ENCODE data around the gene ZNF563. TPM values are rescaled to one million over a fixed set of nuclear protein-coding genes. Genes with fewer than 3 reads are reported as not detected.

The ZNF563 gene
- 3.8 TPM for total RNA-seq (ENCODE audit: unreplicated experiment)
- long read RNA-seq, partial matches to known transcripts = 0 of 1 reads
- long read RNA-seq, other reads (novel, unspliced or antisense) = 1 of 1 reads

- peak within 1 kb of the TSS; percentile 72 for H3K27ac Mint-ChIP-seq (ENCODE audit: unreplicated experiment)
Measured at GRCh38 chr19:12333162-12334159, at the start of gene ZNF563. TSS of gene ZNF563 (minus strand) at chr19:12333633. CDS start at chr19:12333482, 151 bp downstream.

GRCh38 chr19:12380444-12380737 lies 47.0 kb upstream of the ZNF563 start:
- DNase-seq = no peak
- Mint-ChIP-seq H3K9me3 (ENCODE audit: unreplicated experiment) (peaks cover 13% of the 10 kb centered on the region), H3K4me3 (ENCODE audit: unreplicated experiment) (no peak overlapping the region), H3K36me3 (ENCODE audit: unreplicated experiment) (peaks cover 23% of the 10 kb centered on the region), H3K27ac (ENCODE audit: unreplicated experiment) (no peak overlapping the region), H3K27me3 (ENCODE audit: unreplicated experiment) (peaks cover 3% of the 10 kb centered on the region), H3K4me1 (ENCODE audit: low read depth, unreplicated experiment) (no peaks in the 10 kb centered on the region)
- no peak for TF ChIP-seq CTCF (IDR thresholded peaks at IDR 0.05; ENCODE audit: partially characterized antibody, unreplicated experiment)

More at GRCh38 chr19:12333162-12334159, at the start of gene ZNF563:
- H3K4me1 Mint-ChIP-seq (ENCODE audit: low read depth, unreplicated experiment) = peaks cover 4% of the 10 kb centered on the region
- peaks cover 2% of the 10 kb centered on the region for H3K9me3 Mint-ChIP-seq (ENCODE audit: unreplicated experiment)
- peaks cover 3% of the 10 kb centered on the region for H3K36me3 Mint-ChIP-seq (ENCODE audit: unreplicated experiment)
- peak within 1 kb of the TSS; percentile 97 for H3K4me3 Mint-ChIP-seq (ENCODE audit: unreplicated experiment)
- DNase-seq = peak; percentile 98
- no peak for TF ChIP-seq CTCF (IDR thresholded peaks at IDR 0.05; ENCODE audit: partially characterized antibody, unreplicated experiment)
- H3K27me3 Mint-ChIP-seq (ENCODE audit: unreplicated experiment) = peaks cover 6% of the 10 kb centered on the region

- H3K36me3 Mint-ChIP-seq (ENCODE audit: unreplicated experiment) = peaks cover 23% of the 10 kb centered on the region
- H3K9me3 Mint-ChIP-seq (ENCODE audit: unreplicated experiment) = peaks cover 13% of the 10 kb centered on the region
- TF ChIP-seq CTCF (IDR thresholded peaks at IDR 0.05; ENCODE audit: partially characterized antibody, unreplicated experiment) = no peak
- H3K27ac Mint-ChIP-seq (ENCODE audit: unreplicated experiment) = no peak overlapping the region
- peaks cover 3% of the 10 kb centered on the region for H3K27me3 Mint-ChIP-seq (ENCODE audit: unreplicated experiment)
- DNase-seq = no peak
- H3K4me1 Mint-ChIP-seq (ENCODE audit: low read depth, unreplicated experiment) = no peaks in the 10 kb centered on the region
- no peak overlapping the region for H3K4me3 Mint-ChIP-seq (ENCODE audit: unreplicated experiment)
Measured at GRCh38 chr19:12379732-12380443, 46.5 kb upstream of the ZNF563 start.

GRCh38 chr19:12374026-12374425 lies 40.6 kb upstream of the ZNF563 start:
- no peaks in the 10 kb centered on the region for H3K4me1 Mint-ChIP-seq (ENCODE audit: low read depth, unreplicated experiment)

More at GRCh38 chr19:12374026-12374425, 40.6 kb upstream of the ZNF563 start:
- Mint-ChIP-seq H3K36me3 (ENCODE audit: unreplicated experiment) (peaks cover 11% of the 10 kb centered on the region), H3K27ac (ENCODE audit: unreplicated experiment) (no peak overlapping the region), H3K4me3 (ENCODE audit: unreplicated experiment) (no peak overlapping the region), H3K9me3 (ENCODE audit: unreplicated experiment) (peaks cover 8% of the 10 kb centered on the region), H3K27me3 (ENCODE audit: unreplicated experiment) (peaks cover 3% of the 10 kb centered on the region)
- no peak for DNase-seq
- no peak for TF ChIP-seq CTCF (IDR thresholded peaks at IDR 0.05; ENCODE audit: partially characterized antibody, unreplicated experiment)

Measured in glutamatergic neuron (in vitro differentiated cells).